ENCODE measurements around the gene LAPTM4A.

DNA sequence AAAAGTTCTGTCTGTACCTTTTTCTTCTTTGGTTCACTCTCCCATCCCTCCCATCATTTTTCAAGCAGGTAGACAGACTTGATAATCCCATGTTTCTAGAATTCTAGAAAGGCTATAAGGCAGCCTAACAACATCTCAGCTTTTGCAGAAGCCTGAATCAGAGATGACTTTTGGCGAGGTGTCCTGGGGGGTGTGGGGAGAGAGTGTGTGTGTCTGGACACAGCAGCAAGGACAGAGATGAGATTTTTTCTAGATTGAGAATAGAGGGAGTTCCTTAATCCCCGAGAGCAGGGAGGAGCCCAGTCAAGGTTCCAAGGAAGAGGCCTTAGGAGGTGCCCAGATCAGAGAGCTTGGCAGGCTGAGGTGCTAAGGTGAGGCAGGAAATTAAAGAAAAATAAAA lies 22.0 kb upstream of the LAPTM4A start:
- TF ChIP-seq POLR2A (IDR thresholded peaks at IDR 0.05), result no peak
- TF ChIP-seq, protein P1, sequence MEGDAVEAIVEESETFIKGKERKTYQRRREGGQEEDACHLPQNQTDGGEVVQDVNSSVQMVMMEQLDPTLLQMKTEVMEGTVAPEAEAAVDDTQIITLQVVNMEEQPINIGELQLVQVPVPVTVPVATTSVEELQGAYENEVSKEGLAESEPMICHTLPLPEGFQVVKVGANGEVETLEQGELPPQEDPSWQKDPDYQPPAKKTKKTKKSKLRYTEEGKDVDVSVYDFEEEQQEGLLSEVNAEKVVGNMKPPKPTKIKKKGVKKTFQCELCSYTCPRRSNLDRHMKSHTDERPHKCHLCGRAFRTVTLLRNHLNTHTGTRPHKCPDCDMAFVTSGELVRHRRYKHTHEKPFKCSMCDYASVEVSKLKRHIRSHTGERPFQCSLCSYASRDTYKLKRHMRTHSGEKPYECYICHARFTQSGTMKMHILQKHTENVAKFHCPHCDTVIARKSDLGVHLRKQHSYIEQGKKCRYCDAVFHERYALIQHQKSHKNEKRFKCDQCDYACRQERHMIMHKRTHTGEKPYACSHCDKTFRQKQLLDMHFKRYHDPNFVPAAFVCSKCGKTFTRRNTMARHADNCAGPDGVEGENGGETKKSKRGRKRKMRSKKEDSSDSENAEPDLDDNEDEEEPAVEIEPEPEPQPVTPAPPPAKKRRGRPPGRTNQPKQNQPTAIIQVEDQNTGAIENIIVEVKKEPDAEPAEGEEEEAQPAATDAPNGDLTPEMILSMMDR (IDR thresholded peaks at IDR 0.05 in 8 of 11, conservative IDR thresholded peaks at IDR 0.05 in 3 of 11), result no peak

All from spleen (tissue), 7 donors.